Panc1 (cell line): Measurements from ENCODE around the gene ATG14. TPM values are rescaled to one million over a fixed set of nuclear protein-coding genes. Genes with fewer than 3 reads are reported as not detected.

Experiments used
- ATAC-seq: fragments of 200-7000 bp; cut with Tn5 transposase; 2 replicates; pipeline ENCODE4 v1.9.1; 2020; ENCODE audit warnings: mild to moderate bottlenecking, moderate library complexity
- BruUV-seq: library from RNA; stranded (reverse); fragments of 400-500 nt; replicated peaks from 2 replicates; lab custom pipeline; 2021; lab: Mats Ljungman, UMichigan
- CTCF ChIA-PET: fragments of 300-600 bp; sonication (Branson Sonifier 250); formaldehyde crosslinking; loops from one replicate; lab custom pipeline; 2022; ENCODE audit warnings: antibody characterized with exemption; lab: Charles Lee
- POLR2A ChIA-PET: fragments of 300-600 bp; sonication (Branson Sonifier 250); formaldehyde crosslinking; loops from one replicate; lab custom pipeline; 2022; ENCODE audit warnings: antibody characterized with exemption; lab: Charles Lee
- DNase-seq: peaks from one replicate; pipeline ENCODE4 v3.0.0-alpha.2; 2010; ENCODE audit warnings: low read depth, low spot score
- H3K27ac ChIP-seq: 2 replicates; pipeline ENCODE4 v1.5.1; 2011; ENCODE audit warnings: mild to moderate bottlenecking, low read length, inconsistent platforms
- H3K27me3 ChIP-seq: fragments of 200-500 bp; sonication (Bioruptor generic); 2 replicates; pipeline ENCODE4 v1.6.0; 2014; ENCODE audit warnings: low read length, inconsistent platforms; ENCODE audit not compliant: control insufficient read depth, insufficient read depth
- H3K36me3 ChIP-seq: fragments of 200-500 bp; sonication (Bioruptor generic); 2 replicates; pipeline ENCODE4 v1.5.1; 2014; ENCODE audit warnings: inconsistent platforms, mild to moderate bottlenecking, low read length, moderate library complexity; ENCODE audit not compliant: control insufficient read depth, insufficient read depth
- H3K4me1 ChIP-seq: 2 replicates; pipeline ENCODE4 v1.5.1; 2011; ENCODE audit warnings: inconsistent platforms, mild to moderate bottlenecking, low read length, moderate library complexity; ENCODE audit not compliant: control insufficient read depth, insufficient read depth
- H3K4me3 ChIP-seq, 2 experiments: 2 replicates each; pipeline ENCODE4 v1.5.1; 2011 to 2012; ENCODE audit warnings: low read depth in 2 of 2, low read length in 2 of 2, mild to moderate bottlenecking in 2 of 2, inconsistent platforms in 1 of 2, moderate library complexity in 1 of 2
- H3K9me3 ChIP-seq: fragments of 200-500 bp; sonication (Bioruptor generic); 2 replicates; pipeline ENCODE4 v1.5.1; 2014; ENCODE audit warnings: low read depth, mild to moderate bottlenecking, inconsistent platforms, low read length, moderate library complexity; ENCODE audit not compliant: control insufficient read depth, insufficient read depth
- CTCF ChIP-seq: fragments of 450-650 bp; IDR thresholded peaks from 2 replicates; pipeline ENCODE4 v1.5.1; 2017; ENCODE audit warnings: mild to moderate bottlenecking
- POLR2AphosphoS5 ChIP-seq: IDR thresholded peaks from 2 replicates; pipeline ENCODE4 v1.6.1; 2012; ENCODE audit warnings: mild to moderate bottlenecking, low read depth, low read length, moderate library complexity
- REST ChIP-seq, 2 experiments: IDR thresholded peaks; 2 replicates each; pipeline ENCODE4 v1.6.1; 2011 to 2012; ENCODE audit warnings: low read depth in 2 of 2, control low read depth in 1 of 2, low read length in 1 of 2, mild to moderate bottlenecking in 1 of 2, moderate library complexity in 1 of 2; ENCODE audit not compliant: insufficient read depth in 1 of 2
- SIN3A ChIP-seq: IDR thresholded peaks from 2 replicates; pipeline ENCODE4 v1.6.1; 2012; ENCODE audit warnings: low read depth, mild to moderate bottlenecking, low read length, moderate library complexity, borderline replicate concordance; ENCODE audit not compliant: insufficient read depth
- TCF7L2 ChIP-seq: IDR thresholded peaks from 2 replicates; pipeline ENCODE4 v1.6.1; 2011; ENCODE audit warnings: mild to moderate bottlenecking, low read depth, low read length, inconsistent platforms
- in situ Hi-C: cut with HindIII; loops from 2 replicates; pipeline ENCODE4 v1.10.0; 2016; ENCODE audit warnings: low sequenced_read_pairs, low pct_unique_long_range_greater_than_20kb
- intact Hi-C: fragments of 100-400 bp; cut with micrococcal nuclease; formaldehyde crosslinking; loops from one replicate; pipeline ENCODE4 v1.10.0; 2022; ENCODE audit not compliant: unreplicated experiment
- total RNA-seq: library from RNA; stranded (reverse); gene quantifications from one replicate; pipeline ENCODE4 v1.2.1, GENCODE V29; 2021; ENCODE audit not compliant: unreplicated experiment

The ATG14 gene
- total RNA-seq, 1 experiment from 2014 or later: 7.1 TPM

GRCh38 chr14:55404173-55404854 is 7.3 kb downstream of the ATG14 start:
- in situ Hi-C loops: no loop called here
- ChIA-PET CTCF (no interaction called here), POLR2A (no interaction called here)
- DNase-seq (no peak), ATAC-seq (no peak)
- intact Hi-C loops: no loop called here
- 0 out of 2 replicates have a peak, but pooled peaks cover 2% of the 10 kb centered on the region for H3K4me1 ChIP-seq
- no peaks in the 10 kb centered on the region for H3K36me3 ChIP-seq
- H3K4me3 ChIP-seq: no peak overlapping the region
- H3K9me3 ChIP-seq: no peaks in the 10 kb centered on the region
- no peaks in the 10 kb centered on the region for H3K27me3 ChIP-seq
- no TSS peak for BruUV-seq
- H3K27ac ChIP-seq: no peak overlapping the region
- no peak for TF ChIP-seq TCF7L2
- TF ChIP-seq REST (IDR thresholded peaks at IDR 0.05; ENCODE audit: insufficient read depth in 1 of 2, low read depth in 2 of 2, low read length in 1 of 2): no peak
- TF ChIP-seq POLR2AphosphoS5: no peak
- TF ChIP-seq CTCF: no peak
- TF ChIP-seq SIN3A: no peak

GRCh38 chr14:55401751-55402150 is 9.9 kb downstream of the ATG14 start:
- in situ Hi-C loops: no loop called here
- CTCF ChIA-PET: no interaction called here

More at GRCh38 chr14:55401751-55402150, 9.9 kb downstream of the ATG14 start:
- intact Hi-C loops: no loop called here
- no peak for TF ChIP-seq TCF7L2
- no peak for TF ChIP-seq POLR2AphosphoS5
- no peak for TF ChIP-seq SIN3A
- TF ChIP-seq CTCF: no peak
- TF ChIP-seq REST (IDR thresholded peaks at IDR 0.05; ENCODE audit: insufficient read depth in 1 of 2, low read depth in 2 of 2, low read length in 1 of 2): no peak
- Histone ChIP-seq H3K4me3 (no peak overlapping the region), H3K36me3 (no peaks in the 10 kb centered on the region), H3K4me1 (0 out of 2 replicates have a peak, but pooled peaks cover 2% of the 10 kb centered on the region), H3K27ac (no peak overlapping the region), H3K27me3 (no peaks in the 10 kb centered on the region), H3K9me3 (no peaks in the 10 kb centered on the region)
- DNase-seq: no peak
- ATAC-seq: no peak
- POLR2A ChIA-PET: no interaction called here
- BruUV-seq: no TSS peak
